VCaP (cell line): ENCODE data around the gene B3GAT3.

Experiments used
- H3K27ac ChIP-seq: fragments of 450-650 bp; 2 replicates; pipeline ENCODE4 v1.5.1; 2017
- CTCF ChIP-seq: fragments of 450-650 bp; conservative IDR thresholded peaks from 2 replicates; pipeline ENCODE4 v1.5.1; 2017; ENCODE audit warnings: mild to moderate bottlenecking, moderate library complexity

The B3GAT3 gene

GRCh38 chr11:62569611-62570010 lies 52.2 kb downstream of the B3GAT3 start:
- TF ChIP-seq CTCF, result no peak
- H3K27ac ChIP-seq, result peak overlapping the region; percentile 21; the same call in 1 of the 2 replicates

- no peak for TF ChIP-seq CTCF
- H3K27ac ChIP-seq, result peak overlapping the region; percentile 39
Observed at GRCh38 chr11:62567018-62567633, 54.7 kb downstream of the B3GAT3 start.

GRCh38 chr11:62566247-62566646 lies 55.5 kb downstream of the B3GAT3 start:
- H3K27ac ChIP-seq, result peak overlapping the region; percentile 39

More at GRCh38 chr11:62566247-62566646, 55.5 kb downstream of the B3GAT3 start:
- no peak for TF ChIP-seq CTCF
